ENCODE data around the gene ERICH4. TPM values are rescaled to one million over a fixed set of nuclear protein-coding genes. Genes with fewer than 3 reads are reported as not detected.
"Not testable (repeated sequence)": the region's sequence is repeated elsewhere in the genome, so short reads cannot be mapped to it uniquely, and the experiment has no call there.

The ERICH4 gene
- total and polyA plus RNA-seq, 2 donors (not counting 1 experiment from before 2014, with no cell fraction given) = not detected

- TF ChIP-seq, protein P1, sequence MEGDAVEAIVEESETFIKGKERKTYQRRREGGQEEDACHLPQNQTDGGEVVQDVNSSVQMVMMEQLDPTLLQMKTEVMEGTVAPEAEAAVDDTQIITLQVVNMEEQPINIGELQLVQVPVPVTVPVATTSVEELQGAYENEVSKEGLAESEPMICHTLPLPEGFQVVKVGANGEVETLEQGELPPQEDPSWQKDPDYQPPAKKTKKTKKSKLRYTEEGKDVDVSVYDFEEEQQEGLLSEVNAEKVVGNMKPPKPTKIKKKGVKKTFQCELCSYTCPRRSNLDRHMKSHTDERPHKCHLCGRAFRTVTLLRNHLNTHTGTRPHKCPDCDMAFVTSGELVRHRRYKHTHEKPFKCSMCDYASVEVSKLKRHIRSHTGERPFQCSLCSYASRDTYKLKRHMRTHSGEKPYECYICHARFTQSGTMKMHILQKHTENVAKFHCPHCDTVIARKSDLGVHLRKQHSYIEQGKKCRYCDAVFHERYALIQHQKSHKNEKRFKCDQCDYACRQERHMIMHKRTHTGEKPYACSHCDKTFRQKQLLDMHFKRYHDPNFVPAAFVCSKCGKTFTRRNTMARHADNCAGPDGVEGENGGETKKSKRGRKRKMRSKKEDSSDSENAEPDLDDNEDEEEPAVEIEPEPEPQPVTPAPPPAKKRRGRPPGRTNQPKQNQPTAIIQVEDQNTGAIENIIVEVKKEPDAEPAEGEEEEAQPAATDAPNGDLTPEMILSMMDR (IDR thresholded peaks at IDR 0.05) = no peak
- TF ChIP-seq EZH2 (IDR thresholded peaks at IDR 0.05; ENCODE audit: borderline replicate concordance, insufficient read depth, low read depth, low read length, poor library complexity, severe bottlenecking) = no peak
- Mint-ChIP-seq H3K27me3 (no peaks in the 10 kb centered on the region), H3K4me3 (no peak overlapping the region), H3K27ac (peak overlapping the region; percentile 11), H3K9me3 (ENCODE audit: insufficient read depth) (no peaks in the 10 kb centered on the region), H3K4me1 (peaks cover 18% of the 10 kb centered on the region)
- no peaks in the 10 kb centered on the region for H4K20me1 ChIP-seq (ENCODE audit: control insufficient read depth, insufficient read depth, low read length, poor library complexity, severe bottlenecking)
- H3K4me1 ChIP-seq (ENCODE audit: control insufficient read depth in 2 of 2, insufficient read depth in 2 of 2, low read length in 2 of 2) = peaks cover 6 to 9% of the 10 kb centered on the region in 2 donors
- WGBS (ENCODE audit: insufficient coverage) = 36% methylated on average over 4 of the region's 4 CpGs
- H3K4me3 ChIP-seq (ENCODE audit: control extremely low read depth in 1 of 5, extremely low read depth in 1 of 5, insufficient read depth in 1 of 5, low read depth in 2 of 5, low read length in 4 of 5) = no peak overlapping the region
- peaks cover 0 to 18% of the 10 kb centered on the region in 2 experiments for H3K36me3 ChIP-seq (replicated peaks in 1 of 2; ENCODE audit: control extremely low read depth in 1 of 2, control insufficient read depth in 1 of 2, extremely low read depth in 1 of 2, insufficient read depth in 2 of 2, low read length in 1 of 2)
- POLR2A ChIA-PET = no interaction called here
- H3K9ac ChIP-seq (ENCODE audit: low read length) = no peak overlapping the region
- no peak overlapping the region for H2AFZ ChIP-seq (ENCODE audit: insufficient read depth, low read depth, low read length, poor library complexity, severe bottlenecking)
- CTCF ChIA-PET = interaction anchor here (1.0 kb wide), 1 partner anchor 164 kb away, joined by 3 read pairs; no protein-coding TSS in a partner anchor
- peaks cover 31% of the 10 kb centered on the region for H3K79me2 ChIP-seq (ENCODE audit: control insufficient read depth, insufficient read depth, low read length)
- H3K9me3 ChIP-seq (ENCODE audit: control extremely low read depth in 1 of 3, control insufficient read depth in 2 of 3, insufficient read depth in 1 of 3, low read length in 2 of 3) = no peaks in the 10 kb centered on the region
- H3K27me3 ChIP-seq (replicated peaks in 1 of 4; ENCODE audit: control extremely low read depth in 1 of 4, control insufficient read depth in 3 of 4, insufficient read depth in 4 of 4, low read length in 3 of 4) = no peaks in the 10 kb centered on the region
- intact Hi-C loops (cut with micrococcal nuclease) = no loop called here
- no peak for DNase-seq
- H3K4me2 ChIP-seq (replicated peaks; ENCODE audit: low read depth, low read length, poor library complexity, severe bottlenecking) = no peak overlapping the region
- ATAC-seq (ENCODE audit: low read depth) = no peak
- no peak overlapping the region for H3K27ac ChIP-seq (ENCODE audit: low read length in 2 of 2)
These were observed 35.7 kb upstream of the ERICH4 start for GRCh38 chr19:41407271-41407670.

- Mint-ChIP-seq H3K27me3 (no peaks in the 10 kb centered on the region), H3K9me3 (ENCODE audit: insufficient read depth) (no peaks in the 10 kb centered on the region), H3K4me1 (peaks cover 18% of the 10 kb centered on the region), H3K27ac (no peak overlapping the region), H3K4me3 (no peak overlapping the region)
- H4K20me1 ChIP-seq (ENCODE audit: control insufficient read depth, insufficient read depth, low read length, poor library complexity, severe bottlenecking) = no peaks in the 10 kb centered on the region
- DNase-seq = no peak
- 67% methylated on average over 3 of the region's 4 CpGs for WGBS (ENCODE audit: insufficient coverage)
- peaks cover 6 to 9% of the 10 kb centered on the region in 2 donors for H3K4me1 ChIP-seq (ENCODE audit: control insufficient read depth in 2 of 2, insufficient read depth in 2 of 2, low read length in 2 of 2)
- no peaks in the 10 kb centered on the region for H3K9me3 ChIP-seq (ENCODE audit: control extremely low read depth in 1 of 3, control insufficient read depth in 2 of 3, insufficient read depth in 1 of 3, low read length in 2 of 3)
- H3K79me2 ChIP-seq (ENCODE audit: control insufficient read depth, insufficient read depth, low read length) = peaks cover 32% of the 10 kb centered on the region
- peaks cover 0 to 22% of the 10 kb centered on the region in 2 experiments for H3K36me3 ChIP-seq (replicated peaks in 1 of 2; ENCODE audit: control extremely low read depth in 1 of 2, control insufficient read depth in 1 of 2, extremely low read depth in 1 of 2, insufficient read depth in 2 of 2, low read length in 1 of 2)
- ChIA-PET CTCF (interaction anchor here (1.2 kb wide), 1 partner anchor 155 kb away, joined by 3 read pairs; no protein-coding TSS in a partner anchor), POLR2A (interaction anchor here (0.6 to 1.1 kb wide), 3 partner anchors 14 to 1120 kb away, joined by 3 to 4 read pairs (median 4); partner anchors contain the start of gene B9D2)
- no peak overlapping the region for H3K27ac ChIP-seq (ENCODE audit: low read length in 2 of 2)
- H3K9ac ChIP-seq (ENCODE audit: low read length) = no peak overlapping the region
- no peak overlapping the region for H3K4me2 ChIP-seq (replicated peaks; ENCODE audit: low read depth, low read length, poor library complexity, severe bottlenecking)
- intact Hi-C loops (cut with micrococcal nuclease) = no loop called here
- no peak overlapping the region for H3K4me3 ChIP-seq (ENCODE audit: control extremely low read depth in 1 of 5, extremely low read depth in 1 of 5, insufficient read depth in 1 of 5, low read depth in 2 of 5, low read length in 4 of 5)
- no peak for TF ChIP-seq EZH2 (IDR thresholded peaks at IDR 0.05; ENCODE audit: borderline replicate concordance, insufficient read depth, low read depth, low read length, poor library complexity, severe bottlenecking)
- TF ChIP-seq, protein P1 (IDR thresholded peaks at IDR 0.05) = no peak
- ATAC-seq (ENCODE audit: low read depth) = no peak
- H2AFZ ChIP-seq (ENCODE audit: insufficient read depth, low read depth, low read length, poor library complexity, severe bottlenecking) = no peak overlapping the region
- H3K27me3 ChIP-seq (replicated peaks in 1 of 4; ENCODE audit: control extremely low read depth in 1 of 4, control insufficient read depth in 3 of 4, insufficient read depth in 4 of 4, low read length in 3 of 4) = no peaks in the 10 kb centered on the region
These were observed 34.7 kb upstream of the ERICH4 start for GRCh38 chr19:41408256-41408655.

GRCh38 chr19:41408846-41409245 lies 34.1 kb upstream of the ERICH4 start:
- peaks cover 18% of the 10 kb centered on the region for H3K4me1 Mint-ChIP-seq
- CTCF ChIA-PET = interaction anchor here (0.6 to 1.2 kb wide), 2 partner anchors 155 to 1063 kb away, joined by 3 read pairs; no protein-coding TSS in a partner anchor
- H3K9ac ChIP-seq (ENCODE audit: low read length); POLR2A ChIA-PET; H2AFZ ChIP-seq (ENCODE audit: insufficient read depth, low read depth, low read length, poor library complexity, severe bottlenecking); H3K9me3 Mint-ChIP-seq (ENCODE audit: insufficient read depth); H3K27me3 ChIP-seq (replicated peaks in 1 of 4; ENCODE audit: control extremely low read depth in 1 of 4, control insufficient read depth in 3 of 4, insufficient read depth in 4 of 4, low read length in 3 of 4); H4K20me1 ChIP-seq (ENCODE audit: control insufficient read depth, insufficient read depth, low read length, poor library complexity, severe bottlenecking); H3K4me1 ChIP-seq (ENCODE audit: control insufficient read depth in 2 of 2, insufficient read depth in 2 of 2, low read length in 2 of 2); H3K4me3 Mint-ChIP-seq; H3K27me3 Mint-ChIP-seq; intact Hi-C loops (cut with micrococcal nuclease); DNase-seq; H3K4me2 ChIP-seq (replicated peaks; ENCODE audit: low read depth, low read length, poor library complexity, severe bottlenecking); ATAC-seq (ENCODE audit: low read depth); H3K27ac ChIP-seq (ENCODE audit: low read length in 2 of 2); H3K4me3 ChIP-seq (ENCODE audit: control extremely low read depth in 1 of 5, extremely low read depth in 1 of 5, insufficient read depth in 1 of 5, low read depth in 2 of 5, low read length in 4 of 5); H3K9me3 ChIP-seq (ENCODE audit: control extremely low read depth in 1 of 3, control insufficient read depth in 2 of 3, insufficient read depth in 1 of 3, low read length in 2 of 3); H3K27ac Mint-ChIP-seq: not testable (repeated sequence)
- Histone ChIP-seq H3K79me2 (ENCODE audit: control insufficient read depth, insufficient read depth, low read length) (peaks cover 28% of the 10 kb centered on the region), H3K36me3 (replicated peaks in 1 of 2; ENCODE audit: control extremely low read depth in 1 of 2, control insufficient read depth in 1 of 2, extremely low read depth in 1 of 2, insufficient read depth in 2 of 2, low read length in 1 of 2) (peaks cover 0 to 25% of the 10 kb centered on the region in 2 experiments)
- 98% methylated on average over 5 of the region's 5 CpGs for WGBS (ENCODE audit: insufficient coverage)

Data from B cell (primary cell).